HG02610 (cell line): Measurements from ENCODE around the gene CALML5.
"Not testable (repeated sequence)": the region's sequence is repeated elsewhere in the genome, so short reads cannot be mapped to it uniquely, and the experiment has no call there.

Source experiments
- ATAC-seq: cut with Tn5 transposase; IDR thresholded peaks from one replicate; pipeline ENCODE4 v1.9.1; 2021; ENCODE audit warnings: mild to moderate bottlenecking, moderate library complexity; ENCODE audit not compliant: unreplicated experiment

CALML5 gene

GRCh38 chr10:5485948-5486852 is 13.2 kb downstream of the CALML5 start:
- no peak for ATAC-seq

GRCh38 chr10:5485290-5485689 is 14.1 kb downstream of the CALML5 start:
- no peak for ATAC-seq

- ATAC-seq: no peak
These were observed 15.2 kb downstream of the CALML5 start for GRCh38 chr10:5484205-5484604.

- no peak for ATAC-seq
These were observed 17.4 kb downstream of the CALML5 start for GRCh38 chr10:5482016-5482415.

GRCh38 chr10:5481121-5481520 is 18.2 kb downstream of the CALML5 start:
- ATAC-seq: no peak

- ATAC-seq: no peak
These were observed 19.0 kb downstream of the CALML5 start for GRCh38 chr10:5480162-5480941.

GRCh38 chr10:5479481-5480161 is 19.7 kb downstream of the CALML5 start:
- no peak for ATAC-seq

- no peak for ATAC-seq
These were observed 20.6 kb downstream of the CALML5 start for GRCh38 chr10:5478694-5479305.

- ATAC-seq: no peak
These were observed 21.2 kb downstream of the CALML5 start for GRCh38 chr10:5477948-5478693.

- no peak for ATAC-seq
These were observed 22.3 kb downstream of the CALML5 start for GRCh38 chr10:5476918-5477525.

GRCh38 chr10:5475974-5476807 is 23.2 kb downstream of the CALML5 start:
- not testable (repeated sequence) for ATAC-seq

- not testable (repeated sequence) for ATAC-seq
These were observed 24.3 kb downstream of the CALML5 start for GRCh38 chr10:5475088-5475487.

- not testable (repeated sequence) for ATAC-seq
These were observed 24.7 kb downstream of the CALML5 start for GRCh38 chr10:5474642-5475041.

GRCh38 chr10:5470062-5470751 is 29.2 kb downstream of the CALML5 start:
- no peak for ATAC-seq

- no peak for ATAC-seq
These were observed 29.9 kb downstream of the CALML5 start for GRCh38 chr10:5469353-5470061.

- ATAC-seq: no peak
These were observed 30.9 kb downstream of the CALML5 start for GRCh38 chr10:5468262-5469106.
